HT-29 (cell line): ENCODE measurements around the gene HOXD8. TPM values are rescaled to one million over a fixed set of nuclear protein-coding genes. Genes with fewer than 3 reads are reported as not detected.

Source experiments
- DNase-seq: peaks from one replicate; pipeline ENCODE4 v3.0.0-alpha.2; 2015; ENCODE audit warnings: low spot score
- total RNA-seq: library from RNA; depleted of rRNA; stranded (reverse); fragments of >200 nt; shearing (Covaris generic); gene quantifications from 2 replicates; pipeline ENCODE4 v1.2.3, GENCODE V29; 2014

HOXD8 gene
- total RNA-seq, 1 experiment from 2014 or later: not detected

DNA sequence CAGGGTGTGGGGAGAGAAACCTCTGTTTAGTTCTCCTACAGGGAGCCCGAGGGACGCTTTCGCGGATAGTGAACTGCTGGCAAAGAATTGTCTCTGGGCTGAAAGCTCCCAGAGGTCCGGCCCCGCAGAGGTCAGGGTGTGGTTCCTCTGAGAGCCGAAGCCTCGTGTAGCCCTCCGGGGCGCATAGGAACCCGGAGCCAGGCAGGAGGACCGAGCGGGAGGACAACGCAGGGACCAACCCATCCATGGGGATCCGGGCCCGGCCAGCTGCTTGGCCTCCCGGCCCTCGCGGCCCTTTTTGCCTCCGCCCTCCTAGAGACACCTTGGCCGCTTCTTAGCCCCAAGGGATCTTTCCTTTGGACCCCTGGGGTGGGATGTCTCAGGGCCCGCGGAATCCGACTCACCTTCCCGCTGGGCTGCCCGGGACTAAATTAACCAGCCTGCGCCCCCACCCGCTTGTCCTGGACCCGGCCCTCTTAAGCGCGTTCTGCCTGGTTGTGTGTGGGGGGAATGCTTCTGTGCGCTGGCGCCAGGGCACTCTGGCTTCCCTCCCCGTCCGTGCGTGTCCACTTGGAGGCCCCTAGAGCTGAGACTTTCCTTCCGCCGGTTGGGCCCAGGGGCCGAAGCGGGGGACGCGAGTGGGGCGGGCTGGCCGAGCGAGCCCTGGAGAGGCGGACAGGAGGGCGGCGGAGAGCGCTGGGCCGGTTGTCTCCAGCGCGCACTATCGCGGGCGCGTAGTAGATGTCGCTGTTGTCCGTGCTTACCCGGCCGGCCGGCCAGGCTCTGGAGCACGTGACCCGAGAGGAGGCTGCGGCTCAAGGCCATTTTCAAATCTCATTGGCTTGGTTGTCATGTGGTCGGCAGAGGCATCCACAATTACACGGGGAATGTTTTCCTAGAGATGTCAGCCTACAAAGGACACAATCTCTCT, 13.4 kb upstream of the HOXD8 start, which contains the start of gene HOXD10:
Gene HOXD10 (plus strand): TSS at position 896 of the 931 bp plus-strand sequence. CDS start 56 bp downstream, outside the sequence.
- peak; percentile 20 for DNase-seq

DNA sequence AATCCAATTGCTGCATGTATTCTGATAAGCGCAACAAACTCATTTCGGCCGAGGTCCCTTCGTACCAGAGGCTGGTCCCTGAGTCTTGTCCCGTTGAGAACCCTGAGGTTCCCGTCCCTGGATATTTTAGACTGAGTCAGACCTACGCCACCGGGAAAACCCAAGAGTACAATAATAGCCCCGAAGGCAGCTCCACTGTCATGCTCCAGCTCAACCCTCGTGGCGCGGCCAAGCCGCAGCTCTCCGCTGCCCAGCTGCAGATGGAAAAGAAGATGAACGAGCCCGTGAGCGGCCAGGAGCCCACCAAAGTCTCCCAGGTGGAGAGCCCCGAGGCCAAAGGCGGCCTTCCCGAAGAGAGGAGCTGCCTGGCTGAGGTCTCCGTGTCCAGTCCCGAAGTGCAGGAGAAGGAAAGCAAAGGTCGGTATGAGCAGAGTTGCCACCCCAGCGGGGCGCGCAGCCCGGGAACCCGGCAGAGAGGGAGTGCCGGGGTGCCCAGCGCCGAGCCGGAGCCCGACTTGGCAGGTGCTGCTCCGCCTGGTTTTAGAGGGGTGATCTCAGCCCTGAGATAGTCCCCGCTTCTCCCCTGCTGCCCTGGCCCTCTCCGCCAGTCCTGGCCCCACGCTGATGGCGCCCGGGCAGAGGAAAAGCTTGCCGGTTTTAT, 12.2 kb upstream of the HOXD8 start:
- DNase-seq: no peak

DNA sequence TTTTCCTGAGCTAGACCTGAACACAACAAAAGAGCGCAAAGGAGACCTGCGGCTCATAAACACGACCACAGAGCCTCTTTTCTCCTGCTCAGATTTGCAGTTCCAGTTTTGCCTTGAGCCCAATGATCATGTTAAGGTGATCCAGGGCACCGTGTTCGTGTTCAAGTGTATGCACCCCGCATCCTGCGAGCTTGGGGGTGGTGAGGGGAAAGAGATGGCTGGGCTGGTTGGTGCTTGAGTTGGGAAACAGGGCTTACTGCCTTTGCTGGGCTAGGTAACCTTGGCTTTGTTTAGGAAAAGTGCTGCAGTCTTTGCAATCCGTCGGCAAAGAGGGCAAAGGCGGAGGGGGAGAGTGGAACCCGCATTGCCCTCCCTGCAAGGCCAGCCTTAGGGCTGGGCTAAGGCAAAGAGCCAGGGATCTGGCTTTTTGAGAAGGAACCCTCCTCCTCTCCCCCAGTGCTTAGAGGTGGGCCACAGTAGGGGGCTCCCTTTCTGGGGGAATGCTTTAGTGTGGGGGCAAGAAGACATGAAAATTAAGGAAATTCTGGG, 11.6 kb upstream of the HOXD8 start:
- no peak for DNase-seq

DNA sequence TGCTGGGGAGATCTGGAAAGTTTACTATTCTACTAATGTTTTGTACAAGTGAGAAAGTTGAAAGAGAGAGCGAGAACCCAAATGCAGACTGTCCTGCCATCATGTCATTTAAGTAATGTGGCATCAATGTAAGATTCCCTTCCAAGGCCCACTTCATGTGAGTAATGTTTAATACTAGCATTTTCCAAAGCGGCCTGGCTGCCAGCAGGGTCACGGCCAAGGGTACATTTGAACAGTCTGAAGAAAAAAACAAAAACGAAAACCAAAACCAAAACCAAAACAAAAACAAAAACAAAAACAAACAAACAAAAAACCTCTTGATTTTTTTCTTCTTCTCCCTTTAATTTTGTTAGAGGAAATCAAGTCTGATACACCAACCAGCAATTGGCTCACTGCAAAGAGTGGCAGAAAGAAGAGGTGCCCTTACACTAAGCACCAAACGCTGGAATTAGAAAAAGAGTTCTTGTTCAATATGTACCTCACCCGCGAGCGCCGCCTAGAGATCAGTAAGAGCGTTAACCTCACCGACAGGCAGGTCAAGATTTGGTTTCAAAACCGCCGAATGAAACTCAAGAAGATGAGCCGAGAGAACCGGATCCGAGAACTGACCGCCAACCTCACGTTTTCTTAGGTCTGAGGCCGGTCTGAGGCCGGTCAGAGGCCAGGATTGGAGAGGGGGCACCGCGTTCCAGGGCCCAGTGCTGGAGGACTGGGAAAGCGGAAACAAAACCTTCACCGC, 10.7 kb upstream of the HOXD8 start:
- no peak for DNase-seq

DNA sequence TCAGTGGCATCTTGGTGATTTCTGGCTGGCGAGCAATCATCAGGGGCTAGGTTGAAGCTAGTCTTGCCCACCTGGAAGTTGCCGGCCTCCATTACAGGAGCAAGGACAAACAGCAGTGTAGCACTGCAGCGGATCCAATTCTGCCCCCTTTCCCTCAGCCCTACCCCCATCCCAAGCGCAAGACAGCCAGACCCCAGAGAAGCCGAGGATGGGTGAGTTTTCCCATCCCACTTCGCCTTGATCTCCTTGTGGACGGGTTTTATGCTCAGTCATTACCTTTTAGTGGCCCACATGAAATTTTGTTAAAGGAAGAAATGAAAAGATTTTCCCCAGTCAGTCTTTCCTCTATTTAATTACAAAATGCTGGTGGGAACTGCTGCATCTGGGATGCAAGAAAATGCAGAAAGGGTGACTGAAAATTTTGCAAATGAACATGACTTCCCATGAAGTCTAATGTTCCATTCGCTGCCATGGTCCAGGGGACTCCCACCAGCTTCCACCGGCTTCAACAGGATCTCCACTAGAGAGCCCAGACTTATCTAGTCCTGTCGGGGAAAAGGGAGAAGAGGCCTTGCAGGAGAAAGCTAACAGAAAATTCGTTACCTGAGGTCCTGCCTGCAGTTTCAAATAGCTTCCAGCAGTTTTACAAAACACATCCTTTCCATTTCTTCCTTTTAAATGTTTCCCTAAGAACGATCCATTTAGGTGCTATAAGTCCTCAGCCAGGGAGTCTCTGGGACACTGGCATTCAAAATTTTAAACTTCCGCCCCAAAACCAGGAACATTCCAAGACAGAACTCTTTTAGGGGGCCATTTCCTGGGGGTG, 8.9 kb upstream of the HOXD8 start:
- no peak for DNase-seq

DNA sequence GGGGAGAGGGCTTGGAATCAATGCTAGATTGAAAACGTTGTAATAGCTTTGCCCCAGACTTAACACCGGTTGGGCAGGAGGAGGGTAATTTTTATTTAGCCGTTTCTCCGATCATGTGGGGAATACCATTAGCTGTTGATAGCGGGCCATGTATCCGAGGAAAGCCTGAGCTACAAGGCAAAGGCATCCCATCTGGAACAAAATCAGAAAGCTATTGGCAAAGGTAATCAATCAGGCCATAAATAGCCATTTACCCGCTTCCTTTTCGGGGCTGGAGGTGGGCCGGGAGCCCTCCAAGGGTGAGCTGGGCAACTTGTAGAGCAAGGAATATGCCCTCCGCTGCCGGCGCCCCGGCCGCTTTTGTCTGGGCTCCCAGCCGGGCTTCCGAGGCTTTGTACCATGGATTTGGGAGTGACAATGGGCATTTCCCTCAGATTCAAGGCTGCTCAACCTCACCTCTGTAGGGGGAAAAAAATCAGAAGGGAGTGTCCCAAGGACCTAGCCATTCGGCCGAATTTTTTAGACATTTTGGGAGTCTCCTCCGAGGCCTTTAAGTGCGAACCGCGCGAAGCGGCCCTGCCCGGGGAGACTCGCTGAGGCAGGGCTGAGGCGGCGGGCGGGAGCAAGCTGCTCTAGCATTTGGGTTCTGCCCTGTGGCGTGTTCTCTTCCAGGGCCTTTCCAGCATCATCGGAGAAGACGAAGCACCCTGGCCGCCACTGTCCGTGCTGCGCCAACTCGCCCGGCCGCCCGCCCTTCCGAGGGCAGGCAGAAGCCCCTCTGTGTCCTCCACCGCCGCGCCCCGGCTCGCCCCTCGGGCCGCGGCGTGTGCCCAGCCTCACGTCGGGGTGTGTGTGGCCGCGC, 8.1 kb upstream of the HOXD8 start:
- no peak for DNase-seq

DNA sequence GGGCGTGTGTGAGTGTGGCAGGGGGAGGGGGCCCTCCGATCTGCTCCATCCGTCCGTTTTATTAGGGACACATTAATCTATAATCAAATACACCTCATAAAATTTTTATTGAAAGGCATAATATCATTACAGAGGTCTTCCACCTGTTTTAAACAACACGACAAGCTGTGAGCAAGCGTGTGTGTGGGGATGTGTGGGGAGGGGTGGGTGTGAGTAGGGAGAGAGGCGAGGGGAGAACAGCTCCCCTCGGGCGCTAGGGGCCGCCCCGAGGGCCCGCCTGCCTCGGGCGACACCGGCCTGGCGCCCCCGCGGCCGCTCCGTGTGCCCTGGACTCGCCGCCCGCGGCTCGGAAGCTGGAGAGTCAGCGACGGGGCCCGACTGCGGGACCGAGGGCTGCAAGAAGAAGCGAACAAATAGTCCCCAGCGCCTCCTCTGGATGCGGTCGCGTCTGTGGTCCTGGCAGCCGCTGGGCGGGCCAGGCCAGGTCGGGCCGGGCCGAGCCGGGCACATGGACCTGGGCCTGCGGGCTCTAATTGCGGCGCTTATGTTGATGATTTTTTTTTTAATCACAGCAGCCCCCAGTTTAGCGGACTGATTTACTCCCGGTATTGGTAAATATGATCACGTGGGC, 7.3 kb upstream of the HOXD8 start:
- DNase-seq: peak; percentile 37

DNA sequence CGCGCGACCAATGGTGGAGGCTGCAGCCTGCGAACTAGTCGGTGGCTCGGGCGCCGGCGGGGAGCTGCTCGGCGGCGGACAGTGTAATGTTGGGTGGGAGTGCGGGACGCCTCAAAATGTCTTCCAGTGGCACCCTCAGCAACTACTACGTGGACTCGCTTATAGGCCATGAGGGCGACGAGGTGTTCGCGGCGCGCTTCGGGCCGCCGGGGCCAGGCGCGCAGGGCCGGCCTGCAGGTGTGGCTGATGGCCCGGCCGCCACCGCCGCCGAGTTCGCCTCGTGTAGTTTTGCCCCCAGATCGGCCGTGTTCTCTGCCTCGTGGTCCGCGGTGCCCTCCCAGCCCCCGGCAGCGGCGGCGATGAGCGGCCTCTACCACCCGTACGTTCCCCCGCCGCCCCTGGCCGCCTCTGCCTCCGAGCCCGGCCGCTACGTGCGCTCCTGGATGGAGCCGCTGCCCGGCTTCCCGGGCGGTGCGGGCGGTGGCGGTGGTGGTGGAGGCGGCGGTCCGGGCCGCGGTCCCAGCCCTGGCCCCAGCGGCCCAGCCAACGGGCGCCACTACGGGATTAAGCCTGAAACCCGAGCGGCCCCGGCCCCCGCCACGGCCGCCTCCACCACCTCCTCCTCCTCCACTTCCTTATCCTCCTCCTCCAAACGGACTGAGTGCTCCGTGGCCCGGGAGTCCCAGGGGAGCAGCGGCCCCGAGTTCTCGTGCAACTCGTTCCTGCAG, 6.7 kb upstream of the HOXD8 start, which contains the start of gene HOXD9:
Gene HOXD9 (plus strand): TSS at position 37 of the 728 bp plus-strand sequence. CDS start 50 bp downstream, at position 87.
- DNase-seq: no peak

DNA sequence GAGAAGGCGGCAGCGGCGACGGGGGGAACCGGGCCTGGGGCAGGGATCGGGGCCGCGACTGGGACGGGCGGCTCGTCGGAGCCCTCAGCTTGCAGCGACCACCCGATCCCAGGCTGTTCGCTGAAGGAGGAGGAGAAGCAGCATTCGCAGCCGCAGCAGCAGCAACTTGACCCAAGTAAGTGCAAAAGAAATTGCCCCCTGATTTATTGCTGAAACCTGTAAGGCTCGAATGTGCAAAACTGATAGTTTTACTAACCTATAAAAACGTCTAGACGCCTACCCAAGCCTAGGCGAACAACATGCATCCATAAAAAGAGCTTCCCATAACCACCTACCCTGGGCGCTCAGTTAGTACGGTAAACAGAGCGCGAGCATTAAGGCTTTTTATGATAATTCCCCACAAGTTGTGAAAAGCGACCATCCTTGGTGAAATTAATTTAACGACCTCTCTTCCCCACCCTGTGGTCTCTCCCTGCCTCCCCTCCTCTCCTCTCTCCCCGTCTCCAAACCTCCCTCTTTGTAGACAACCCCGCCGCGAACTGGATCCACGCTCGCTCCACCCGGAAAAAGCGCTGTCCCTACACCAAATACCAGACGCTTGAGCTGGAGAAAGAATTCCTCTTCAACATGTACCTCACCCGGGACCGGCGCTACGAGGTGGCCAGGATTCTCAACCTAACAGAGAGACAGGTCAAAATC, 5.9 kb upstream of the HOXD8 start:
- no peak for DNase-seq

DNA sequence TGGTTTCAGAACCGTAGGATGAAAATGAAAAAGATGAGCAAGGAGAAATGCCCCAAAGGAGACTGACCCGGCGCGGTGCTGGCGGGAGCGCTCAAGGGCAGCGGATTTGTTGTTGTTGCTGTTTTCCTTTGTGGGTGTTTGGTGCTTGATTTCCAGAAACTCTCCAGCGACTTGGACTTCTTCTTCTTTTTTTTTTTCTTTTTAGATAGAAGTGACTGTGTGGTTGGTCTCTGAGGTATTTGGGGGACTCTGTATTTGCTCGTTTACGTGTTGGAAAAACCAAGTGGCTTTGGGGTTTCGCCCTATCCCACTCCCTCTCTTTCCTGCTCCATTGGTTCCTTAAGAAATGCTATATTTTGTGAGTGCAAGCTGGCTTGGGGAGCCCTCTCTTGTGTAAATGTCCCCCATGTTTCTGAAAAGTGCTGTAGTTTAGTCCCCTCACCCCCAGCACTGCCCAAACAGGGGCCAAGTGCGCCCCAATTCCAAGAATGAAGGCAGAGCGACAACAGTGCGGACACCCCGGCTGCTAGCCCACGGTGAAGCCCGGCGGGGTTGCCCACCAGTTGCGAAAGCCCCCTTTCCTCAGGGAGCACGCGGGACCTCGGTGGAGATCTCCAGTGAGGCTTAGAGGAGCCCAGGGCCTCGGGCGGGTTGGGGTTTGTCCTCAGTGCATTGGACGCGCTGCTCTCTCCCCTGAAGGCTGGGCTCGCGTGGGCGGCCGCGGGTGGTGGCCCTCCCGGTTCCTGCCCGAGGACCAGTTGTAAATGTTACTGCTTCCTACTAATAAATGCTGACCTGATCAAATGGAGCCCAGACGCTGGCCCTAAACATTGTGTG, 5.2 kb upstream of the HOXD8 start:
- no peak for DNase-seq

DNA sequence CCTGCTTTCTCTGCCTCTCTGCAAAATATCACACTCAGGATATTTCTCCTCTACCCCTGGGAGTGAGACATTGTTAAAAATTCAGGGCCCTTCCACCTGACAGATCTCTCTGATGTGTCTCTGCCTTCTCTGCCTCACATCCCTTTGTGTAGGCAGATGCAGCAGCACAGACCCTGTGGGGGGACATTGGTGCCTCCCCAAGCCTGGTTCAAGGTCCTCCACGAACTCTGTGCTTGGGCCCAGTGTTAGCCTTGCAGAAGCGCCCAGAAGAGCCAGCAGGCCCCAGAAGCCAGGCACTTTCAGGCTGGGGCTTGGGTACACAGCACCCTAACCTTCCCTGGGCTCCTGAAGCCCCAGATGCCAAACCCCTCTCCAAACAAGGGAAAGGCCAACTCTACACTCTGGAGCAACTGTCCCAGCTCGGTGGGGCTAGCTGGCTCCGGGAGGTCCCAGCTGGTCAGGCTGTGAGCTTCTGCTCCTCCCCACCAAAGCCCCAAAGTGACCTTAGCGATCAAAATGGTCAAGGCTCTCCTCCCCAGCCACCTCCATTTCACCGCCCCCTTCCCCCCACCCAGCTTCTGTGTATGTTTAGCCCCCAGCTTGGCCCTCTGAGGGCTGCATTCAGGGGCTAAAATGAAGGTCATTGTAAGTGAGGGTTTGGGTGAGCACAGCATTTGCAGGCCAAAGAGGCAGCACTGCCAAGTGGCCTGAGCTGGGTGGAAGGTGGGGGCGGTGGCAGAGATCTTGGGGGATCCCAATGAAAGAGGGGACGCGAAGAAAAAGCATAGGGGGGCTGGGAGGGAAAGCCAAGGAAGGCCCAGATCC, 4.3 kb upstream of the HOXD8 start:
- DNase-seq: no peak

DNA sequence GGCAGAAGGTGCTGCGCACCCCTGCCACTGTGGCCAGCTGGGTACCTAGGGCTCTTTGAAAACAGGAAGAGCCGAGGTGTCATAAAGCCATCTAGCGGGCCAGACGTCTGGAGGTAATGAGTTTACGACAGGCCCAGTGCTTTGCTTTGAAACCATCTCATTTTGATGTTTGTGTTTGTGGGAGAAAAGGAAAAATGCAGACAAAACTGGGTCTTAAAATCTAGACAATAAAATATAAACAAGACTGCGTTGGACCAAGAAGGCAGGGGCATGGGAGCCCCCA, 3.8 kb upstream of the HOXD8 start:
- no peak for DNase-seq

DNA sequence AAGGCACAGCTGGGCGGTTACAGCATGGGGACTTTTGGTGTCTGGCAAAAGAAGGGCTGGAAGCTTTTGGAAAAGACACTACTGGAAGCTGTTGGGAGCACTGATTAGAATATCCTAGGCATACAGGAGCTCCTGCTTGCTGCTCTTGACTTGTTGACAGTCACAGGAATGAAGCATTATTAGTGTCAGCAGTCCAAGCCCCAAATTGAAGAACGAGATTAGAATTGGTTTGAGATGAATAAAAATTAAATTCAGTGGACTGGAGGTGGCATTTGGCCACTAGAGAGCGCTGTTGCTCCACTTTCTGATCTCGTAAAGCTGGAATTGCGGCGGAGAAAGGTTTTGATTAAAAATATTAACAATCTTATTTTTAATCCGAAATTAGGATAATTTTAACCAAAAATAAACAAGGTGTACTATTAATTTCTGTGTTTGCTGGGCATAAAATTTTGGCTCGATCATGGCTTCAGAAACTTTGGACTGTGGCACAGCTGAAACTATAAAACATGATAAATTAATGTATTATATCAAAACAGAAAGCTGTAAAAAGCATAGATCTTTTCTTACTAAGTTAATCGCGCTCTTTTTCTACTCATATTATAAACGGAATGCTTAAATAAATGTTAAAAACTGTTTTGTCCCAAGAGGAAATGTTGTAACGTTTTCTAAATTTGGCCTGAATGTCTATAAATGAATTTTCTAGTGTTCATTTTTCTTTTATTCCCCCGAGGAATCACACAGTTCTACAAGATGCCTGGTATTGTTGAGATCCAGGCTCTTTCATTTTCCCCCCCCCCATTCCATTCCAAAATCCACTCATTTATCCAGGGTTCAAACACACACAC, 2.4 kb upstream of the HOXD8 start:
- peak; percentile 75 for DNase-seq

DNA sequence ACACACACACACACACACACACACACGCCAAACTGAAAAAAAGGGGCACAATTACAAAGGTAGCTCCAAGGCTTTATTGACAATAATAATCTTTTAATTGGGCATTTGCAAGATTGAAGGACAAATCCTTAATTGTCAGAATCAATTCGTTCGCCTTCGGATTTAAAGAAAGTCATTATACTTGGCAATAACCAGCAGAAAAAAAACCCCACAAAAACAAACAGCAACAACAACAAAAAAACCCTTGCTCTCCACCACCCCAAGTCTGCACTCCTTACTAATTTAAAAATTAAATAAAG, 1.8 kb upstream of the HOXD8 start:
- no peak for DNase-seq

DNA sequence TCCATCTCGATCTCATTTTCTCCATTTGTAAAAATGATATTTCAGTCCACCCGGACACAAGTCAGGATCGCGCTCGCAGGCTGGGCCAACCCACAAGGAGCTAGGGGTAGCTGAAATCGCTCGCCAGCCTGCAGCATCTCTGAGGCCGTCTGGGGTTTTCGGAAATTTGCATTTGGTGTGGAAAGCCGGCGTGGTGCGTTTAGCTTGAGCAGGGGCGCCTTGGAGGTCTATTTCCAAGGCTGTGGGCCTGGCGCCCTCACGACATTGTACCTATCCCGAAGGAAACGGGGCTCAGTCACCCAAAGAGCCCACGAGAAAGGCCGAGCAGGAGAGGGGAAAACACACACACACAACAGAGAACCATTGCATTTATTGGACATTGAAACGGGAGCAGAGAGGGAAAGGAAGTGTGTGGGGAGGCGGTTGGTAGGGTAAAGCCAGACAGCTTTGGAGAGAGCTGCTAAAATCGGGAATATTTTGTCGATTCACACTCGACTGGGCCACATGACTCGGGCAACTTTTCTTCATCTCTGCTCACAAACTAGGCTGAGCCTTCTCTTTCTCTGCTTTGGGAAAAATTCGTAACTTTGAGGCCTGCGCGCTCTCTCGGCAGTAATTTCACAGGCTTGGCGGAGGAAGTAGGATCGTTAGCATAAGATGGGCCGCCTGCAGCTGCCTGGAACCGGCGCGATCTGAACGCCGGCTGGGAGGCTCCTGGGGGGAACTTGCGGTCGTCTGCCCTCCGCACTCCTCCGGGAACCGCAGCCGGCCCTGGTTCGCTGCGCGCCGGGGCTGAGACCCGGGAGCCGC, 1.1 kb upstream of the HOXD8 start:
- no peak for DNase-seq
